PC-3 (cell line): Measurements from ENCODE around the gene CMTM5. TPM values are rescaled to one million over a fixed set of nuclear protein-coding genes. Genes with fewer than 3 reads are reported as not detected.

ENCODE experiments used
- ATAC-seq: fragments of 200-7000 bp; cut with Tn5 transposase; 2 replicates; pipeline ENCODE4 v1.9.1; 2020; ENCODE audit warnings: mild to moderate bottlenecking, moderate library complexity
- BruUV-seq: library from RNA; stranded (reverse); fragments of 400-500 nt; replicated peaks from 2 replicates; lab custom pipeline; 2021; lab: Mats Ljungman, UMichigan
- CTCF ChIA-PET: fragments of 300-600 bp; sonication (Branson Sonifier 250); formaldehyde crosslinking; loops from one replicate; lab custom pipeline; 2022; ENCODE audit warnings: antibody characterized with exemption; lab: Charles Lee
- POLR2A ChIA-PET: fragments of 300-600 bp; sonication (Branson Sonifier 250); formaldehyde crosslinking; loops from one replicate; lab custom pipeline; 2022; ENCODE audit warnings: antibody characterized with exemption; ENCODE audit not compliant: unreplicated experiment; lab: Charles Lee
- DNase-seq: peaks from one replicate; pipeline ENCODE4 v3.0.0-alpha.2; 2015
- H2AFZ ChIP-seq: fragments of 300-600 bp; sonication (generic); 2 replicates; pipeline ENCODE4 v1.6.0; 2016; ENCODE audit warnings: antibody characterized with exemption, low read length
- H3F3A ChIP-seq: fragments of 300-600 bp; sonication (generic); one replicate; pipeline ENCODE4 v1.6.0; 2017; ENCODE audit warnings: antibody characterized with exemption, low read length, control low read depth, mild to moderate bottlenecking; ENCODE audit not compliant: unreplicated experiment
- H3K27ac ChIP-seq: fragments of 300-600 bp; sonication (generic); 2 replicates; pipeline ENCODE4 v1.5.1; 2016; ENCODE audit warnings: mild to moderate bottlenecking, low read length
- H3K27me3 ChIP-seq: fragments of 300-600 bp; sonication (generic); 2 replicates; pipeline ENCODE4 v1.6.1; 2016; ENCODE audit warnings: low read length, mixed read lengths
- H3K36me3 ChIP-seq: fragments of 300-600 bp; sonication (generic); 2 replicates; pipeline ENCODE4 v1.6.1; 2016; ENCODE audit warnings: low read depth, mixed run types, low read length, mixed read lengths
- H3K4me1 ChIP-seq: fragments of 300-600 bp; sonication (generic); 2 replicates; pipeline ENCODE4 v1.5.1; 2016; ENCODE audit warnings: low read length; ENCODE audit not compliant: insufficient read depth
- H3K4me2 ChIP-seq: fragments of 300-600 bp; sonication (generic); 2 replicates; pipeline ENCODE4 v1.6.0; 2016; ENCODE audit warnings: low read length
- H3K4me3 ChIP-seq: fragments of 300-600 bp; sonication (generic); 2 replicates; pipeline ENCODE4 v1.5.1; 2016; ENCODE audit warnings: mild to moderate bottlenecking, low read length, mixed read lengths
- H3K79me2 ChIP-seq: fragments of 300-600 bp; sonication (generic); 2 replicates; pipeline ENCODE4 v1.6.1; 2017; ENCODE audit warnings: low read length, mixed read lengths
- H3K9ac ChIP-seq: fragments of 300-600 bp; sonication (generic); 2 replicates; pipeline ENCODE4 v1.6.0; 2016; ENCODE audit warnings: mild to moderate bottlenecking, low read length
- H3K9me2 ChIP-seq: fragments of 300-600 bp; sonication (generic); replicated peaks from 2 replicates; pipeline ENCODE4 v1.6.1; 2016; ENCODE audit warnings: mixed run types, low read length, mixed read lengths
- H3K9me3 ChIP-seq: fragments of 300-600 bp; sonication (generic); 2 replicates; pipeline ENCODE4 v1.6.1; 2016; ENCODE audit warnings: low read length, mixed read lengths
- H4K20me1 ChIP-seq: fragments of 300-600 bp; sonication (generic); 2 replicates; pipeline ENCODE4 v1.6.1; 2016; ENCODE audit warnings: low read length, mixed read lengths
- EZH2 ChIP-seq: fragments of 300-600 bp; sonication (generic); IDR thresholded peaks from one replicate; pipeline ENCODE4 v1.6.1; 2017; ENCODE audit warnings: antibody characterized with exemption, mild to moderate bottlenecking, low read length; ENCODE audit not compliant: unreplicated experiment
- EZH2phosphoT487 ChIP-seq: fragments of 300-600 bp; sonication (generic); IDR thresholded peaks from 2 replicates; pipeline ENCODE4 v1.6.1; 2018; ENCODE audit warnings: mild to moderate bottlenecking, antibody characterized with exemption, low read length, borderline replicate concordance
- intact Hi-C: fragments of 100-400 bp; cut with micrococcal nuclease; formaldehyde crosslinking; loops from 2 replicates; pipeline ENCODE4 v1.9.0; 2023
- total RNA-seq: library from RNA; depleted of rRNA; stranded (reverse); fragments of >200 nt; gene quantifications from 2 replicates; pipeline ENCODE4 v1.2.3, GENCODE V29; 2014
- TF ChIP-seq, protein P1 (sequence below): fragments of 300-600 bp; sonication (generic); conservative IDR thresholded peaks from 2 replicates; pipeline ENCODE4 v1.5.1; 2017; ENCODE audit warnings: antibody characterized with exemption, low read depth, mild to moderate bottlenecking, low read length

Gene CMTM5
- total RNA-seq, 1 experiment from 2014 or later = not detected

DNA sequence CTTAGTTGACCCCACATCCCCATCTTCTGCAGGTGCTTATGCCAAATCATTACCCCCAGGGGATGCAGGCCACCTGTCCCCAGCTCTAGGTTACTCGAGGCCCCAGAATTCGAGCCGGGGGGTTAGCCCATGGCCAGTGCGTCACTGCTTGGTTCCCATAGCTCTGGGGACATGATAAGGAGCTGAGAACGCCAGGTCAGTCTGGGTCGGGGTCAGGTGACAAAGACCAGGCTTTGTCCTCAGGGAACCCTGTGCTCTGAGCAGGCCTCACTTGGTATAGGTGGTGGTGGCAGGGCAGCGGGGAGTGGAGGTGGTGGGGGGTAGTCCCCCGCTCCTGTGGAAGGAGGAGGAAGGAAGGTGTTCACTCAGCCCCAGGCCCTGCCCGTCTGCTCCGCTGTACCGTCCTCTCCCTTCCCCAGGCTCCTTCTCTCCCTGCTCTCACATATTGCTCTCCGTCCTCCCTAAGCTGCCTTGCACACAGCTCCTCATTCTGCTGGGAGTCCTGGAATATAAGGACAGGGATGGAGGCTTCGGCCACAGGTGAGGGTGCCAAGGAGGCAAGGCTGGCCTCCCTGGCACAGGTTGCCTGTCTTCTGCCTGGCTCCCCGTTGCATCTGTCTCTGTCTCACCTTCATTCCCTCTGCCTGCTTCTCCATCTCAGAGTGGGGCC is 33.3 kb downstream of the CMTM5 start:
- Histone ChIP-seq H3K27ac (no peak overlapping the region), H3F3A (no peaks in the 10 kb centered on the region), H3K9ac (no peak overlapping the region), H3K4me2 (no peak overlapping the region), H3K27me3 (peaks cover 84% of the 10 kb centered on the region), H2AFZ (no peak overlapping the region), H3K4me3 (no peak overlapping the region), H3K9me2 (no peaks in the 10 kb centered on the region), H3K79me2 (no peaks in the 10 kb centered on the region), H3K4me1 (no peaks in the 10 kb centered on the region), H3K36me3 (no peaks in the 10 kb centered on the region), H3K9me3 (no peaks in the 10 kb centered on the region), H4K20me1 (no peaks in the 10 kb centered on the region)
- BruUV-seq = no TSS peak
- ChIA-PET CTCF (no interaction called here), POLR2A (no interaction called here)
- ATAC-seq (no peak), DNase-seq (no peak)
- TF ChIP-seq EZH2 (no peak), EZH2phosphoT487 (no peak)
- TF ChIP-seq, protein P1, sequence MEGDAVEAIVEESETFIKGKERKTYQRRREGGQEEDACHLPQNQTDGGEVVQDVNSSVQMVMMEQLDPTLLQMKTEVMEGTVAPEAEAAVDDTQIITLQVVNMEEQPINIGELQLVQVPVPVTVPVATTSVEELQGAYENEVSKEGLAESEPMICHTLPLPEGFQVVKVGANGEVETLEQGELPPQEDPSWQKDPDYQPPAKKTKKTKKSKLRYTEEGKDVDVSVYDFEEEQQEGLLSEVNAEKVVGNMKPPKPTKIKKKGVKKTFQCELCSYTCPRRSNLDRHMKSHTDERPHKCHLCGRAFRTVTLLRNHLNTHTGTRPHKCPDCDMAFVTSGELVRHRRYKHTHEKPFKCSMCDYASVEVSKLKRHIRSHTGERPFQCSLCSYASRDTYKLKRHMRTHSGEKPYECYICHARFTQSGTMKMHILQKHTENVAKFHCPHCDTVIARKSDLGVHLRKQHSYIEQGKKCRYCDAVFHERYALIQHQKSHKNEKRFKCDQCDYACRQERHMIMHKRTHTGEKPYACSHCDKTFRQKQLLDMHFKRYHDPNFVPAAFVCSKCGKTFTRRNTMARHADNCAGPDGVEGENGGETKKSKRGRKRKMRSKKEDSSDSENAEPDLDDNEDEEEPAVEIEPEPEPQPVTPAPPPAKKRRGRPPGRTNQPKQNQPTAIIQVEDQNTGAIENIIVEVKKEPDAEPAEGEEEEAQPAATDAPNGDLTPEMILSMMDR = no peak
- intact Hi-C loops = no loop called here

DNA sequence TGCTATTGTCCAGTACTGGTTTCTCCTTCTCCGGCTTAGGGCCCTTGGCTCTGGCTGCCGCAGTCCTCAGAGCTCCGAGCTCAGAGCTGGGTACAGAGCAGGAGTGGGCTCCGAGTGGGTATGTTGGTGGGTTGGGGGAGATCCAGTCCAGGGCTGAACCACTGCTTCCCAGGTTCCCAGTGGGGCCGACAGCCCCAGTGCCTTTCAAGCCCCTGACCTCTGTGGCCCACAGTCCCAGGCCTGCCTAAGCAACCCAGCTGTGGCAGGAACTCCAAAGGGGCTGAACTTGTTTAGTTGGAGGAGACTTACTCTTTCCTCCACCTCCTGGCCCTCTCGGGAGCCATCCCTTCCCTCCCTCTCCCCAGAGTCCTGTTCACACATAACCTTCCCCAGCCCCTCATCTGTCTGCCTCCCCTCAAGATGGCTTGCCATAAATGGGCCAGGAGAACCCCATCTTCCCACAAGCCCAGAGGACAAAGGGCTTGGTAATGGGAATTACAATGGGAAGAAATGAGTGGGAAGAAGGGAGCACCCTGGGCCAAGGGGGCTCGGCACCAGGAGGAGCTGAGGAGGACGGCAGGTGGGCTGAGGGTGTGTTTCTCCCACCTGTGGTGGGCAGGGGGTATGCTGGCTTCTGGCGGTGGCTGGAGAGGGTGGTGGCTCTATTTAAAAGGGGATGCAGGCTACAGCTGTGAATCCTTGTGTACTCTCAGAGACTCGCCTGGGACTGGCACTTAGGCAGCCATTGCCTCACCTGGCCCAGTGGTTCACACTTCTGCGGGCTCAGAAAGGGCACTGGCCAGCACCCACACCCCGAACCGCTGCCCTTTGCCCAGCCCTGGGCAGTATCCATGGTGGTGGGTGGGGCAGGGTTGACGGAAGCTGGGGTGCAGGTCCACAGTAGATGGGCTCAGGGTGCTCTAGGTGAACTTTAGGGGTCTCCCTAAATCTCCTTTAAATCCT is 35.0 kb downstream of the CMTM5 start:
- no peak overlapping the region for H3K4me2 ChIP-seq
- no peak overlapping the region for H3K4me3 ChIP-seq
- no peaks in the 10 kb centered on the region for H4K20me1 ChIP-seq
- no peaks in the 10 kb centered on the region for H3K9me3 ChIP-seq
- H3K9ac ChIP-seq = no peak overlapping the region
- H3K9me2 ChIP-seq = no peaks in the 10 kb centered on the region
- ChIA-PET CTCF (no interaction called here), POLR2A (no interaction called here)
- BruUV-seq = no TSS peak
- H3K4me1 ChIP-seq = no peaks in the 10 kb centered on the region
- intact Hi-C loops = no loop called here
- TF ChIP-seq EZH2 = no peak
- no peak for TF ChIP-seq EZH2phosphoT487
- TF ChIP-seq, protein P1 = no peak
- no peaks in the 10 kb centered on the region for H3K36me3 ChIP-seq
- H3F3A ChIP-seq = no peaks in the 10 kb centered on the region
- no peak for DNase-seq
- H3K79me2 ChIP-seq = no peaks in the 10 kb centered on the region
- no peak overlapping the region for H3K27ac ChIP-seq
- ATAC-seq = no peak
- H3K27me3 ChIP-seq = peaks cover 96% of the 10 kb centered on the region
- H2AFZ ChIP-seq = no peak overlapping the region

DNA sequence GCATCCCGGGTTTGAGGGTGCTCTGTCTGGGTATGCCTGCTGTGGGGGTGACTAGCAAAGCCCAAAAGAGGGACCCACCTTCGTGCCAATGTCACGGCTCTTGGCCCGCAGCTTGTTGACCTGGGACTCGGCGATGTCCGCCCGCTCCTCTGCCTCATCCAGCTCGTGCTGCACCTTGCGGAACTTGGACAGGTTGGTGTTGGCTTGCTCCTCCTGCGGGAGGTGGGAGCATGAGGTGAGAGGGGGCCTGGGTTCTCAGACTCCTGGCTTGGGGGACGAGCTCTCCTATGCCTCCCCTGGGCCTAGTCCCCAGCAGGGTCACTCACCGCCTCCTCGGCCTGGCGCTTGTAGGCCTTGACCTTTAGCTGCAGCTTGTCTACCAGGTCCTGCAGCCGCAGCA is 36.8 kb downstream of the CMTM5 start:
- H3K4me2 ChIP-seq = no peak overlapping the region
- H3K9ac ChIP-seq = no peak overlapping the region
- TF ChIP-seq EZH2phosphoT487 = no peak
- TF ChIP-seq EZH2 = no peak
- TF ChIP-seq, protein P1 = no peak
- H3K27ac ChIP-seq = no peak overlapping the region
- ChIA-PET POLR2A (no interaction called here), CTCF (no interaction called here)
- H3K4me1 ChIP-seq = no peaks in the 10 kb centered on the region
- no TSS peak for BruUV-seq
- H3K79me2 ChIP-seq = no peaks in the 10 kb centered on the region
- DNase-seq (no peak), ATAC-seq (no peak)
- no peak overlapping the region for H3K4me3 ChIP-seq
- H2AFZ ChIP-seq = no peak overlapping the region
- H3K27me3 ChIP-seq = peaks cover 95% of the 10 kb centered on the region
- H3F3A ChIP-seq = no peaks in the 10 kb centered on the region
- H3K36me3 ChIP-seq = no peaks in the 10 kb centered on the region
- no peaks in the 10 kb centered on the region for H3K9me2 ChIP-seq
- intact Hi-C loops = no loop called here
- no peaks in the 10 kb centered on the region for H4K20me1 ChIP-seq
- H3K9me3 ChIP-seq = no peaks in the 10 kb centered on the region
